Fibroblast of lung (primary cell): ENCODE results near the gene C12orf56.

ENCODE experiments used
- EZH2 ChIP-seq: IDR thresholded peaks from 2 replicates; pipeline ENCODE4 v1.5.1; 2012; ENCODE audit warnings: low read length, control low read depth, mild to moderate bottlenecking; ENCODE audit errors: missing control alignments
- TF ChIP-seq, protein P1 (sequence below), 2 donors: IDR thresholded peaks in 1 of 2; conservative IDR thresholded peaks in 1 of 2; 1 replicate in 1 of 2; 2 replicates in 1 of 2; pipeline ENCODE4 v1.5.1; 2011 to 2012; ENCODE audit warnings: low read length in 2 of 2, control low read depth in 1 of 2, inconsistent platforms in 1 of 2, low read depth in 1 of 2, mild to moderate bottlenecking in 1 of 2

DNA sequence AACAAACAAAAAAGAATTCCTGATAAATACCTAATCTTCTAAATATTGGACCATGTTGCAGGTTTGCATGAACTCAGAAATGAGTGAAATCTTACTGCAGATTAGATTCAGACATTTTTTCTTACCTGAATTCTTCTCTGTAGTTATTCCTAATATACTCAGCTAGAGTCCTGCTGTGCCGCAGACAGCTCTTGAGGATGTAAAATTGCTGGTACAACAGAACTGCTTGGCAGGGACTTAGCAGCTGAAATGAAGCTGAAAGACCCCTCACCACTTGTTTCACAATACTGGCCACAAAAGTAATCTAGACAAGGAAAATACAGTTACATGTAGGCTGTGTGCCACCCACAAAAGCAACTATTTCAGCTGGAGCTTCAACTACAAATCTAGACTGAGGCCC lies 120.1 kb downstream of the C12orf56 start:
- TF ChIP-seq, protein P1, sequence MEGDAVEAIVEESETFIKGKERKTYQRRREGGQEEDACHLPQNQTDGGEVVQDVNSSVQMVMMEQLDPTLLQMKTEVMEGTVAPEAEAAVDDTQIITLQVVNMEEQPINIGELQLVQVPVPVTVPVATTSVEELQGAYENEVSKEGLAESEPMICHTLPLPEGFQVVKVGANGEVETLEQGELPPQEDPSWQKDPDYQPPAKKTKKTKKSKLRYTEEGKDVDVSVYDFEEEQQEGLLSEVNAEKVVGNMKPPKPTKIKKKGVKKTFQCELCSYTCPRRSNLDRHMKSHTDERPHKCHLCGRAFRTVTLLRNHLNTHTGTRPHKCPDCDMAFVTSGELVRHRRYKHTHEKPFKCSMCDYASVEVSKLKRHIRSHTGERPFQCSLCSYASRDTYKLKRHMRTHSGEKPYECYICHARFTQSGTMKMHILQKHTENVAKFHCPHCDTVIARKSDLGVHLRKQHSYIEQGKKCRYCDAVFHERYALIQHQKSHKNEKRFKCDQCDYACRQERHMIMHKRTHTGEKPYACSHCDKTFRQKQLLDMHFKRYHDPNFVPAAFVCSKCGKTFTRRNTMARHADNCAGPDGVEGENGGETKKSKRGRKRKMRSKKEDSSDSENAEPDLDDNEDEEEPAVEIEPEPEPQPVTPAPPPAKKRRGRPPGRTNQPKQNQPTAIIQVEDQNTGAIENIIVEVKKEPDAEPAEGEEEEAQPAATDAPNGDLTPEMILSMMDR (conservative IDR thresholded peaks at IDR 0.05 in 1 of 2, IDR thresholded peaks at IDR 0.05 in 1 of 2; ENCODE audit: low read depth in 1 of 2, low read length in 2 of 2) = no peak
- TF ChIP-seq EZH2 = no peak
